Fibroblast of skin of left biceps (primary cell): ENCODE results near the gene RAD51AP1.

Experiments
- DNase-seq, 2 experiments: peaks; one replicate each; pipeline ENCODE4 v3.0.0-alpha.2; 2013; ENCODE audit warnings: low read depth in 2 of 2

The RAD51AP1 gene

GRCh38 chr12:4545195-4545594, 6.5 kb downstream of the RAD51AP1 start:
- no peak for DNase-seq

- DNase-seq, result no peak
Observed at GRCh38 chr12:4552191-4552590, 13.5 kb downstream of the RAD51AP1 start.

GRCh38 chr12:4553943-4554342, 15.3 kb downstream of the RAD51AP1 start:
- DNase-seq, result no peak

- DNase-seq, result no peak
Observed at GRCh38 chr12:4555804-4556203, 17.1 kb downstream of the RAD51AP1 start.

- DNase-seq, result no peak
Observed at GRCh38 chr12:4556735-4557530, 18.2 kb downstream of the RAD51AP1 start.

- DNase-seq, result no peak
Observed at GRCh38 chr12:4557586-4557985, 18.9 kb downstream of the RAD51AP1 start.

GRCh38 chr12:4558171-4558570, 19.5 kb downstream of the RAD51AP1 start:
- DNase-seq, result no peak

- peak; percentile 3 to 13 for DNase-seq
Observed at GRCh38 chr12:4562034-4562657, 23.5 kb downstream of the RAD51AP1 start, which contains the start of gene DYRK4. Gene DYRK4, plus strand, starts transcription at chr12:4562208. Its CDS starts 38 bp downstream, at chr12:4562246.

- DNase-seq, result no peak
Observed at GRCh38 chr12:4563336-4563735, 24.6 kb downstream of the RAD51AP1 start.

GRCh38 chr12:4564818-4565217, 26.1 kb downstream of the RAD51AP1 start:
- DNase-seq, result no peak

- DNase-seq, result no peak
Observed at GRCh38 chr12:4566474-4566873, 27.8 kb downstream of the RAD51AP1 start.

GRCh38 chr12:4567073-4567881, 28.6 kb downstream of the RAD51AP1 start:
- no peak for DNase-seq

GRCh38 chr12:4569261-4569660, 30.6 kb downstream of the RAD51AP1 start:
- DNase-seq, result no peak

- DNase-seq, result no peak
Observed at GRCh38 chr12:4572680-4573079, 34.0 kb downstream of the RAD51AP1 start.

GRCh38 chr12:4579305-4580102, 40.8 kb downstream of the RAD51AP1 start:
- DNase-seq, result no peak

- DNase-seq, result no peak
Observed at GRCh38 chr12:4580281-4580688, 41.6 kb downstream of the RAD51AP1 start.

GRCh38 chr12:4584281-4584680, 45.6 kb downstream of the RAD51AP1 start:
- no peak for DNase-seq

GRCh38 chr12:4584896-4585295, 46.2 kb downstream of the RAD51AP1 start:
- DNase-seq, result no peak

GRCh38 chr12:4586500-4586899, 47.8 kb downstream of the RAD51AP1 start:
- no peak for DNase-seq

- no peak for DNase-seq
Observed at GRCh38 chr12:4587108-4587507, 48.4 kb downstream of the RAD51AP1 start.

GRCh38 chr12:4588916-4589315, 50.2 kb downstream of the RAD51AP1 start:
- no peak for DNase-seq

GRCh38 chr12:4589941-4590340, 51.3 kb downstream of the RAD51AP1 start:
- DNase-seq, result no peak
